ENCODE data around the gene TBC1D19. TPM values are rescaled to one million over a fixed set of nuclear protein-coding genes. Genes with fewer than 3 reads are reported as not detected.
"Not testable (repeated sequence)": the region's sequence is repeated elsewhere in the genome, so short reads cannot be mapped to it uniquely, and the experiment has no call there.

The TBC1D19 gene
- 2.7 TPM for polyA plus RNA-seq

GRCh38 chr4:26583865-26584652 lies at the start of gene TBC1D19:
TSS of gene TBC1D19 (plus strand) at chr4:26584084. CDS start at chr4:26584194, 110 bp downstream.
- peak within 1 kb of the TSS; percentile 80 to 99 (median 98) for H3K4me3 Mint-ChIP-seq
- H3K36me3 Mint-ChIP-seq = peaks cover 2% of the 10 kb centered on the region
- no peaks in the 10 kb centered on the region for H3K9me3 Mint-ChIP-seq
- H3K27ac Mint-ChIP-seq = peak within 1 kb of the TSS; percentile 80 to 98 (median 95)
- H3K27me3 Mint-ChIP-seq = peaks cover 6% of the 10 kb centered on the region
- peaks cover 9 to 18% (median 15%) of the 10 kb centered on the region in 3 donors for H3K4me1 Mint-ChIP-seq

- H3K27ac Mint-ChIP-seq = no peak overlapping the region
- H3K27me3 Mint-ChIP-seq = peaks cover 5% of the 10 kb centered on the region
Observed at GRCh38 chr4:26542991-26543390, 40.9 kb upstream of the TBC1D19 start.

GRCh38 chr4:26544421-26544820 lies 39.5 kb upstream of the TBC1D19 start:
- H3K4me1 Mint-ChIP-seq = no peaks in the 10 kb centered on the region
- H3K4me3 Mint-ChIP-seq = no peak overlapping the region
- peaks cover 13 to 26% (median 22%) of the 10 kb centered on the region in 3 donors for H3K9me3 Mint-ChIP-seq
- no peak overlapping the region for H3K27ac Mint-ChIP-seq
- H3K36me3 Mint-ChIP-seq = no peaks in the 10 kb centered on the region
- no peaks in the 10 kb centered on the region for H3K27me3 Mint-ChIP-seq

More at GRCh38 chr4:26542991-26543390, 40.9 kb upstream of the TBC1D19 start:
- H3K4me3 Mint-ChIP-seq = no peak overlapping the region
- peaks cover 10 to 26% (median 17%) of the 10 kb centered on the region in 3 donors for H3K9me3 Mint-ChIP-seq
- H3K36me3 Mint-ChIP-seq = no peaks in the 10 kb centered on the region
- no peaks in the 10 kb centered on the region for H3K4me1 Mint-ChIP-seq

- not testable (repeated sequence) for H3K27me3 Mint-ChIP-seq, H3K4me1 Mint-ChIP-seq, H3K27ac Mint-ChIP-seq, H3K4me3 Mint-ChIP-seq, H3K36me3 Mint-ChIP-seq
- H3K9me3 Mint-ChIP-seq = peaks cover 15 to 29% (median 29%) of the 10 kb centered on the region in 3 donors
Observed at GRCh38 chr4:26548379-26548778, 35.5 kb upstream of the TBC1D19 start.

- Mint-ChIP-seq H3K27ac (peak overlapping the region in 1 of 3 donors; percentile 17), H3K27me3 (peaks cover 25% of the 10 kb centered on the region), H3K4me1 (no peaks in the 10 kb centered on the region)
Observed at GRCh38 chr4:26557164-26557563, 26.7 kb upstream of the TBC1D19 start.

GRCh38 chr4:26558166-26558895 lies 25.6 kb upstream of the TBC1D19 start:
- Mint-ChIP-seq H3K9me3 (peaks cover 9 to 16% (median 16%) of the 10 kb centered on the region in 3 donors), H3K4me3 (no peak overlapping the region), H3K4me1 (peaks cover 0 to 4% (median 0%) of the 10 kb centered on the region in 3 donors), H3K36me3 (peaks cover 2% of the 10 kb centered on the region), H3K27ac (peak overlapping the region in 1 of 3 donors; percentile 9), H3K27me3 (peaks cover 22% of the 10 kb centered on the region)

More at GRCh38 chr4:26557164-26557563, 26.7 kb upstream of the TBC1D19 start:
- Mint-ChIP-seq H3K36me3 (peaks cover 2% of the 10 kb centered on the region), H3K9me3 (peaks cover 11 to 22% (median 20%) of the 10 kb centered on the region in 3 donors), H3K4me3 (no peak overlapping the region)

GRCh38 chr4:26566133-26566532 lies 17.8 kb upstream of the TBC1D19 start:
- Mint-ChIP-seq H3K36me3 (peaks cover 2% of the 10 kb centered on the region), H3K9me3 (peaks cover 0 to 6% (median 4%) of the 10 kb centered on the region in 3 donors), H3K4me3 (no peak overlapping the region), H3K4me1 (peaks cover 0 to 7% (median 0%) of the 10 kb centered on the region in 3 donors), H3K27ac (no peak overlapping the region), H3K27me3 (peaks cover 18% of the 10 kb centered on the region)

- Mint-ChIP-seq H3K36me3 (peaks cover 3% of the 10 kb centered on the region), H3K27me3 (peaks cover 15% of the 10 kb centered on the region), H3K4me3 (no peak overlapping the region), H3K4me1 (peaks cover 0 to 1% (median 0%) of the 10 kb centered on the region in 3 donors), H3K9me3 (no peaks in the 10 kb centered on the region), H3K27ac (no peak overlapping the region)
Observed at GRCh38 chr4:26568446-26568994, 15.4 kb upstream of the TBC1D19 start.

- Mint-ChIP-seq H3K27me3 (peaks cover 9% of the 10 kb centered on the region), H3K9me3 (no peaks in the 10 kb centered on the region), H3K4me3 (no peak overlapping the region), H3K36me3 (peaks cover 3% of the 10 kb centered on the region), H3K4me1 (no peaks in the 10 kb centered on the region), H3K27ac (no peak overlapping the region)
Observed at GRCh38 chr4:26570596-26570995, 13.3 kb upstream of the TBC1D19 start.

GRCh38 chr4:26573389-26573794 lies 10.5 kb upstream of the TBC1D19 start:
- no peaks in the 10 kb centered on the region for H3K9me3 Mint-ChIP-seq
- H3K4me3 Mint-ChIP-seq = no peak overlapping the region
- H3K4me1 Mint-ChIP-seq = no peaks in the 10 kb centered on the region
- H3K36me3 Mint-ChIP-seq = peaks cover 3% of the 10 kb centered on the region
- no peak overlapping the region for H3K27ac Mint-ChIP-seq
- peaks cover 15% of the 10 kb centered on the region for H3K27me3 Mint-ChIP-seq

GRCh38 chr4:26574563-26574962 lies 9.3 kb upstream of the TBC1D19 start:
- Mint-ChIP-seq H3K36me3 (peaks cover 3% of the 10 kb centered on the region), H3K27ac (no peak overlapping the region), H3K9me3 (no peaks in the 10 kb centered on the region), H3K4me3 (no peak overlapping the region), H3K27me3 (peaks cover 15% of the 10 kb centered on the region), H3K4me1 (no peaks in the 10 kb centered on the region)

- Mint-ChIP-seq H3K36me3 (peaks cover 2% of the 10 kb centered on the region), H3K4me1 (no peaks in the 10 kb centered on the region), H3K4me3 (no peak overlapping the region), H3K9me3 (no peaks in the 10 kb centered on the region), H3K27ac (peak overlapping the region in 1 of 3 donors; percentile 75), H3K27me3 (peaks cover 21% of the 10 kb centered on the region)
Observed at GRCh38 chr4:26576231-26576739, 7.6 kb upstream of the TBC1D19 start.

GRCh38 chr4:26577066-26577465 lies 6.8 kb upstream of the TBC1D19 start:
- Mint-ChIP-seq H3K36me3 (peaks cover 2% of the 10 kb centered on the region), H3K4me3 (no peak overlapping the region), H3K9me3 (no peaks in the 10 kb centered on the region), H3K27me3 (peaks cover 20% of the 10 kb centered on the region), H3K4me1 (no peaks in the 10 kb centered on the region), H3K27ac (no peak overlapping the region)

- H3K4me3 Mint-ChIP-seq = no peak overlapping the region
- H3K9me3 Mint-ChIP-seq = no peaks in the 10 kb centered on the region
- no peak overlapping the region for H3K27ac Mint-ChIP-seq
- H3K36me3 Mint-ChIP-seq = no peaks in the 10 kb centered on the region
- peaks cover 18% of the 10 kb centered on the region for H3K27me3 Mint-ChIP-seq
- peaks cover under 1 to 10% (median 4%) of the 10 kb centered on the region in 3 donors for H3K4me1 Mint-ChIP-seq
Observed at GRCh38 chr4:26579169-26579568, 4.7 kb upstream of the TBC1D19 start.

- H3K27ac Mint-ChIP-seq, H3K4me3 Mint-ChIP-seq, H3K36me3 Mint-ChIP-seq, H3K9me3 Mint-ChIP-seq: not testable (repeated sequence)
- Mint-ChIP-seq H3K27me3 (peaks cover 16% of the 10 kb centered on the region), H3K4me1 (peaks cover 9 to 18% (median 11%) of the 10 kb centered on the region in 3 donors)
Observed at GRCh38 chr4:26581341-26581740, 2.5 kb upstream of the TBC1D19 start.
